ENCODE results near the gene ST6GAL2. TPM values are rescaled to one million over a fixed set of nuclear protein-coding genes. Genes with fewer than 3 reads are reported as not detected.

Gene ST6GAL2, protein sequence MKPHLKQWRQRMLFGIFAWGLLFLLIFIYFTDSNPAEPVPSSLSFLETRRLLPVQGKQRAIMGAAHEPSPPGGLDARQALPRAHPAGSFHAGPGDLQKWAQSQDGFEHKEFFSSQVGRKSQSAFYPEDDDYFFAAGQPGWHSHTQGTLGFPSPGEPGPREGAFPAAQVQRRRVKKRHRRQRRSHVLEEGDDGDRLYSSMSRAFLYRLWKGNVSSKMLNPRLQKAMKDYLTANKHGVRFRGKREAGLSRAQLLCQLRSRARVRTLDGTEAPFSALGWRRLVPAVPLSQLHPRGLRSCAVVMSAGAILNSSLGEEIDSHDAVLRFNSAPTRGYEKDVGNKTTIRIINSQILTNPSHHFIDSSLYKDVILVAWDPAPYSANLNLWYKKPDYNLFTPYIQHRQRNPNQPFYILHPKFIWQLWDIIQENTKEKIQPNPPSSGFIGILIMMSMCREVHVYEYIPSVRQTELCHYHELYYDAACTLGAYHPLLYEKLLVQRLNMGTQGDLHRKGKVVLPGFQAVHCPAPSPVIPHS
- total RNA-seq, result not detected

DNA sequence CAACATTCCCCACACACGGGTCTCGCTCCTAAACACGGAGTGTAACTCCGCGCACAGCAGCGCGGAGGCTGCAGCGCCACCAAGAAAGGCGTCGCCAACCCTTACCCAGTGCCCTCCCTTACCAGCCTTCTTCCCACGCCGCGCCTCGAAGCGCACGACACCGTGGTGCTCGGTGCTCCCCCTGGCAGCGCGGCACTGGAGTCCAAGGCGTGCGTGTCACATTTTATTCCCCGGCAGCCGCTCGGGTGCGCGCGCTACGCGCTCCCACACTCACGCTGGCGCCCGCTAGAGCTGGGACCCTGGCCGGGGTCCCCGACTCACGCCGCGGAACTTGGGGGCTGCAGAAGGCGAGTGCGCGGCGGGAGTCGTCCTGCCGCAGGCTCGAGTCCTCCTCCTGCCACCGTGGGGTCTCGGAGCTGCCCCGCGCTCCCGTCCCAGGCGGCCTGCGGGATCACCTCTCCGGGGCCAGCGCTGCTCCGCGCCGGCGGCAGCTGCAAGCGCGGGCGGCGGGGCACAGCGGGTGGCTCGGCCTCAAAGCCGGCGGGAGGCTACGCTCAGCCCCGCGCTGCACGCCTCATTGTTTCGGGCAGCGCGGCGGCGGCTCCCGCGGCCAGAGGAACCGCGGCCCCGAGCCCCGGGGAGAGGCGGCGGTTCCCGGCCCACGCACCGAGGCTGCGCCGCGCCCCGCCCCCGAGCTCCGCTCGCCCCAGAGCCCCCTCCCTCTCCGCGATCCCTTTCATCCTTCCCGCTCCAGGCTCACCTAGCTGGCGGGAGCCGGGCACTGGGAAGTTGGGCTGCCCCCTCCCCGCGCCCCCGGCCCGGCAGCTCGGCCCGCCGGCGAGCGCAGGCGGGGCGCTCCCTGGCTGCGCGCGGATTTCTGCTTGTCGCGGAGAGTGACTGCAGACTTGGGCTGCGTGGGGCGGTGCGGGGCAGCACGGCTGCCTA is at the start of gene ST6GAL2:
Gene ST6GAL2 (minus strand): TSS at position 197 of the 945 bp plus-strand sequence. CDS start 42,190 bp downstream, outside the sequence.
- H3K9me3 Mint-ChIP-seq, result no peaks in the 10 kb centered on the region
- TF ChIP-seq CTCF (IDR thresholded peaks at IDR 0.05), result no peak
- intact Hi-C loops (cut with micrococcal nuclease), result no loop called here
- no peak within 1 kb of the TSS for H3K27ac Mint-ChIP-seq
- ATAC-seq, result no peak
- peaks cover 27% of the 10 kb centered on the region for H3K27me3 Mint-ChIP-seq
- ChIA-PET CTCF (no interaction called here), POLR2A (no interaction called here)
- H3K4me1 Mint-ChIP-seq (ENCODE audit: low read depth), result no peaks in the 10 kb centered on the region
- no peak for DNase-seq
- no peaks in the 10 kb centered on the region for H3K36me3 Mint-ChIP-seq (ENCODE audit: low read depth)
- H3K4me3 Mint-ChIP-seq, result no peak within 1 kb of the TSS

DNA sequence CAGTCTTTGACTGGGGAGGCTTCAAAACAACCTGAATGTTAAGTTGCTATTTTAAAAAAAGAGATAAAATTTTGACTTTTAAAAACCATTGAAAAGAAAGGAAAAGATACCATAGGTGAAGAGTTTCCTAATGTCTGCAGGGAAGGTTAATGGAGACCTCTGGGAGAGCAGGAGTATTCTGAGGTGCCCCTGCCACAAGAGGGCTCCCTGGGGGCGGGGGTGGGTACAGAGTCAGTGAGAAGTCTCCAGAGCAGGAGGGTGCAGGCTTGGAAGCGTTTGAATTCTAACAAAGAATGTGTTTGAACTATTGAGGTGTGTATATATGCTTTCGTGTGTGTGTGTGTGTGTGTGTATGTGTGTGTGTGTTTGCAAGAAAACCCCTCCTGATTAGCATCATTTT is 46.7 kb upstream of the ST6GAL2 start:
- ATAC-seq, result no peak
- ChIA-PET CTCF (no interaction called here), POLR2A (no interaction called here)
- no peaks in the 10 kb centered on the region for H3K4me1 Mint-ChIP-seq (ENCODE audit: low read depth)
- no peaks in the 10 kb centered on the region for H3K36me3 Mint-ChIP-seq (ENCODE audit: low read depth)
- no peak overlapping the region for H3K27ac Mint-ChIP-seq
- H3K9me3 Mint-ChIP-seq, result no peaks in the 10 kb centered on the region
- intact Hi-C loops (cut with micrococcal nuclease), result no loop called here
- DNase-seq, result no peak
- TF ChIP-seq CTCF (IDR thresholded peaks at IDR 0.05), result no peak
- no peak overlapping the region for H3K4me3 Mint-ChIP-seq
- no peaks in the 10 kb centered on the region for H3K27me3 Mint-ChIP-seq

DNA sequence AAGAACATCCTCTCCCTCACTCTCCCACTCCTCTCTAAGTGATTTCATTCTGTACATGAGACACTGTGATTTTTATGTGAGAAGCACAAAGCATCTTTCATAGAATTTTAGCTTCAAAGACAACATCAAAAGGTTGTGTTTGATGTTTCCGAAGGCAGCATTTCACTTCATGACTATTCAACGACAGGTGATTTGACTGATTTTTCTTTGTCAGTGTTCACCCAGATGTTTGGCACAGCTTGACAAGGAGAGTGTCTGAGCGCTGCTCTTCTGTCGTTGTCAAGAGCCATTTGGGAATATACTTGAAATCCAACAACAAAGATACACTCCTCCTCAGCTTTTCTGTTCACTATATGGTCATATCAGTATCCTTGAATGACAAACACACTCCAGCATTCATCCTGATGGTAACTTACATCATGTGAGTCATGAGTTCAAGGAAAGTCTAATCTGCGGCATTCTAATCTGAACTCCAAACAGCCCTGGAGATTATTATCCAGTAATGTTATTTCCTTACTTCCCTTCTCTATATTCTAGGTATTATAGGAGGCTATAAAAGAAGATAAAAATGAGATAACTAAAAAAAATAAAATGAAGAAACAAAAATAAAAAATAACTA is 45.9 kb upstream of the ST6GAL2 start:
- no peak overlapping the region for H3K4me3 Mint-ChIP-seq
- no peaks in the 10 kb centered on the region for H3K36me3 Mint-ChIP-seq (ENCODE audit: low read depth)
- H3K9me3 Mint-ChIP-seq, result no peaks in the 10 kb centered on the region
- no peak overlapping the region for H3K27ac Mint-ChIP-seq
- intact Hi-C loops (cut with micrococcal nuclease), result no loop called here
- ATAC-seq, result no peak
- ChIA-PET CTCF (no interaction called here), POLR2A (no interaction called here)
- TF ChIP-seq CTCF (IDR thresholded peaks at IDR 0.05), result no peak
- no peaks in the 10 kb centered on the region for H3K27me3 Mint-ChIP-seq
- H3K4me1 Mint-ChIP-seq (ENCODE audit: low read depth), result no peaks in the 10 kb centered on the region
- DNase-seq, result no peak

DNA sequence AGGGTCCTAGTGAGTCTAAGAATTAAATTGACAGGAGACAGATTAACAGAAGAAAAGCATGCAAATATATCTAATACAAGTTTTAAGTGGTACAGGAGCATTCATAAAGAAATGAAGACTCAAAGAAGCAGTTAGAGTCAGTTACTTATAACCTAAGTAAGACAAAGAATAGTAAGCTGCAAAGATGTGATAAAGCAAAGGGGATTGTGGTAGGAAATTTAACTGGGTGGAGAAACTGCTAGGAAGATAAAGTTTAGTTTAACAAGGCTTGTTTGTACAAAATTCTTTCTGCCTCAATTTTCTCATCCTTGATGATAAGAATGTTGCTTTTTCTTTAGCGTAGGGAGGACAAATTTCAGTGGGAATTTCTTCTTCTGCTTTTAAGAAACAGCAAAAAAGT is 35.5 kb upstream of the ST6GAL2 start:
- H3K27me3 Mint-ChIP-seq, result no peaks in the 10 kb centered on the region
- ATAC-seq, result no peak

More for the DNA sequence above, 35.5 kb upstream of the ST6GAL2 start:
- intact Hi-C loops (cut with micrococcal nuclease), result no loop called here
- no peak for TF ChIP-seq CTCF (IDR thresholded peaks at IDR 0.05)
- Mint-ChIP-seq H3K4me3 (no peak overlapping the region), H3K27ac (no peak overlapping the region), H3K36me3 (ENCODE audit: low read depth) (no peaks in the 10 kb centered on the region), H3K4me1 (ENCODE audit: low read depth) (no peaks in the 10 kb centered on the region), H3K9me3 (peaks cover 5% of the 10 kb centered on the region)
- ChIA-PET POLR2A (no interaction called here), CTCF (no interaction called here)
- DNase-seq, result no peak
